Ishikawa (cell line): Measurements from ENCODE around the gene GPC6.

Experiments used
- CEBPB ChIP-seq: IDR thresholded peaks from 2 replicates; pipeline ENCODE4 v1.6.1; 2012
- CREB1 ChIP-seq: IDR thresholded peaks from 2 replicates; pipeline ENCODE4 v1.6.1; 2012; ENCODE audit warnings: low read depth
- EGR1 ChIP-seq: IDR thresholded peaks from 2 replicates; pipeline ENCODE4 v1.6.1; 2012
- EP300 ChIP-seq: IDR thresholded peaks from 2 replicates; pipeline ENCODE4 v1.6.1; 2012; ENCODE audit warnings: borderline replicate concordance
- FOXM1 ChIP-seq: IDR thresholded peaks from 2 replicates; pipeline ENCODE4 v1.6.1; 2012; ENCODE audit warnings: low read depth, borderline replicate concordance
- NFIC ChIP-seq: IDR thresholded peaks from 2 replicates; pipeline ENCODE4 v1.6.1; 2012
- RAD21 ChIP-seq: IDR thresholded peaks from 2 replicates; pipeline ENCODE4 v1.6.1; 2012; ENCODE audit warnings: low read depth
- TAF1 ChIP-seq: IDR thresholded peaks from 2 replicates; pipeline ENCODE4 v1.6.1; 2012; ENCODE audit warnings: low read depth, mild to moderate bottlenecking
- TCF12 ChIP-seq: IDR thresholded peaks from 2 replicates; pipeline ENCODE4 v1.6.1; 2012; ENCODE audit warnings: low read depth
- TEAD4 ChIP-seq: IDR thresholded peaks from 2 replicates; pipeline ENCODE4 v1.6.1; 2012
- YY1 ChIP-seq: IDR thresholded peaks from 2 replicates; pipeline ENCODE4 v1.6.1; 2012; ENCODE audit warnings: low read depth
- ZBTB7A ChIP-seq: IDR thresholded peaks from 2 replicates; pipeline ENCODE4 v1.6.1; 2012; ENCODE audit warnings: low read depth
- TF ChIP-seq, protein P1 (sequence below): IDR thresholded peaks from 2 replicates; pipeline ENCODE4 v1.6.1; 2012
- TF ChIP-seq, protein P2 (sequence below): IDR thresholded peaks from 2 replicates; pipeline ENCODE4 v1.6.1; 2012
- TF ChIP-seq, protein P3 (sequence below): IDR thresholded peaks from 2 replicates; pipeline ENCODE4 v1.6.1; 2012; ENCODE audit warnings: low read depth, mild to moderate bottlenecking

The GPC6 gene

DNA sequence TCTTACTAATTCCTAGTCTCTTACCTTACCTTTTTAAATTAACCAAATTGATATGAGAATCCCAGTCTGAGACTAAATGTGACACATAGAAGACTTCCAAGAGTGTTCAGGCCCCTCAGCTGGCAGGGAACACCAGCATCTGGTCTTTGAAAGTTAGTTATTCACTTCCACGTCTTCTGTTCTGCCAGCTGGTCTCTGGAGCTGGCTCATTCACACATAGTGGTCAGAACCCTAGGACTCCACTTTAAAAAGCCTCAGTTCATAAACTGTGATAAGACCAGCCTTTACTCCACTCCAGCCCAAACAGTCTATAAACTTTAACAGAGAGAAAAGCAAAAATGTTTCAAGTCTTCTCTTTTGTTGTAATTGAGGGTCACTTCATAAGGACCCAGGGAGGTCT lies 989.9 kb downstream of the GPC6 start:
- TF ChIP-seq CREB1 = no peak
- no peak for TF ChIP-seq TAF1
- TF ChIP-seq EP300 = no peak
- TF ChIP-seq TCF12 = no peak
- TF ChIP-seq, protein P1, sequence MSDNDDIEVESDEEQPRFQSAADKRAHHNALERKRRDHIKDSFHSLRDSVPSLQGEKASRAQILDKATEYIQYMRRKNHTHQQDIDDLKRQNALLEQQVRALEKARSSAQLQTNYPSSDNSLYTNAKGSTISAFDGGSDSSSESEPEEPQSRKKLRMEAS = no peak
- no peak for TF ChIP-seq YY1
- TF ChIP-seq EGR1 = no peak
- TF ChIP-seq, protein P2, sequence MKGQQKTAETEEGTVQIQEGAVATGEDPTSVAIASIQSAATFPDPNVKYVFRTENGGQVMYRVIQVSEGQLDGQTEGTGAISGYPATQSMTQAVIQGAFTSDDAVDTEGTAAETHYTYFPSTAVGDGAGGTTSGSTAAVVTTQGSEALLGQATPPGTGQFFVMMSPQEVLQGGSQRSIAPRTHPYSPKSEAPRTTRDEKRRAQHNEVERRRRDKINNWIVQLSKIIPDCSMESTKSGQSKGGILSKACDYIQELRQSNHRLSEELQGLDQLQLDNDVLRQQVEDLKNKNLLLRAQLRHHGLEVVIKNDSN = no peak
- TF ChIP-seq CEBPB = no peak
- TF ChIP-seq RAD21 = no peak
- TF ChIP-seq, protein P3, sequence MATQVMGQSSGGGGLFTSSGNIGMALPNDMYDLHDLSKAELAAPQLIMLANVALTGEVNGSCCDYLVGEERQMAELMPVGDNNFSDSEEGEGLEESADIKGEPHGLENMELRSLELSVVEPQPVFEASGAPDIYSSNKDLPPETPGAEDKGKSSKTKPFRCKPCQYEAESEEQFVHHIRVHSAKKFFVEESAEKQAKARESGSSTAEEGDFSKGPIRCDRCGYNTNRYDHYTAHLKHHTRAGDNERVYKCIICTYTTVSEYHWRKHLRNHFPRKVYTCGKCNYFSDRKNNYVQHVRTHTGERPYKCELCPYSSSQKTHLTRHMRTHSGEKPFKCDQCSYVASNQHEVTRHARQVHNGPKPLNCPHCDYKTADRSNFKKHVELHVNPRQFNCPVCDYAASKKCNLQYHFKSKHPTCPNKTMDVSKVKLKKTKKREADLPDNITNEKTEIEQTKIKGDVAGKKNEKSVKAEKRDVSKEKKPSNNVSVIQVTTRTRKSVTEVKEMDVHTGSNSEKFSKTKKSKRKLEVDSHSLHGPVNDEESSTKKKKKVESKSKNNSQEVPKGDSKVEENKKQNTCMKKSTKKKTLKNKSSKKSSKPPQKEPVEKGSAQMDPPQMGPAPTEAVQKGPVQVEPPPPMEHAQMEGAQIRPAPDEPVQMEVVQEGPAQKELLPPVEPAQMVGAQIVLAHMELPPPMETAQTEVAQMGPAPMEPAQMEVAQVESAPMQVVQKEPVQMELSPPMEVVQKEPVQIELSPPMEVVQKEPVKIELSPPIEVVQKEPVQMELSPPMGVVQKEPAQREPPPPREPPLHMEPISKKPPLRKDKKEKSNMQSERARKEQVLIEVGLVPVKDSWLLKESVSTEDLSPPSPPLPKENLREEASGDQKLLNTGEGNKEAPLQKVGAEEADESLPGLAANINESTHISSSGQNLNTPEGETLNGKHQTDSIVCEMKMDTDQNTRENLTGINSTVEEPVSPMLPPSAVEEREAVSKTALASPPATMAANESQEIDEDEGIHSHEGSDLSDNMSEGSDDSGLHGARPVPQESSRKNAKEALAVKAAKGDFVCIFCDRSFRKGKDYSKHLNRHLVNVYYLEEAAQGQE = no peak
- no peak for TF ChIP-seq ZBTB7A
- no peak for TF ChIP-seq FOXM1
- no peak for TF ChIP-seq NFIC
- no peak for TF ChIP-seq TEAD4

DNA sequence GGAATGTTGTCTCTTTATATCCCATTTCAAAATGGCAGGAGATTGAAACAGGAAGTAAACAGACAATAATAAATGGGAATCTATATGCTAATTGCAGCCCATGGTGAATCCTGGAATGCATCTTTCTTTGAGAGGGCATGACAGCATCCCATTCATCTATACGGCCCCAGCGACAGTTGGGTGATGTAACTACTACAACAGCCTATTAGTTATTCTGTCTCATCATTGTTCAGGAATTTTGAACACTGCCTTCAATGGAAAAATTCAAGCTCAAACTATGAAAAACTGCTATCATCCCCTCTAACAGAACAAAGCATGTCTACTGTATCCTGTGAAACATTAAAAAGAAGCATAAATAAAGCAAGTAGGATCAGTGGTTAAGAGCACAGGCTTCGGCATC lies 990.8 kb downstream of the GPC6 start:
- TF ChIP-seq, protein P3 = no peak
- TF ChIP-seq NFIC (no peak), CREB1 (no peak), TEAD4 (no peak), EP300 (no peak), TCF12 (no peak), CEBPB (no peak), YY1 (no peak), RAD21 (no peak), ZBTB7A (no peak)
- TF ChIP-seq, protein P2 = no peak
- TF ChIP-seq, protein P1 = no peak

DNA sequence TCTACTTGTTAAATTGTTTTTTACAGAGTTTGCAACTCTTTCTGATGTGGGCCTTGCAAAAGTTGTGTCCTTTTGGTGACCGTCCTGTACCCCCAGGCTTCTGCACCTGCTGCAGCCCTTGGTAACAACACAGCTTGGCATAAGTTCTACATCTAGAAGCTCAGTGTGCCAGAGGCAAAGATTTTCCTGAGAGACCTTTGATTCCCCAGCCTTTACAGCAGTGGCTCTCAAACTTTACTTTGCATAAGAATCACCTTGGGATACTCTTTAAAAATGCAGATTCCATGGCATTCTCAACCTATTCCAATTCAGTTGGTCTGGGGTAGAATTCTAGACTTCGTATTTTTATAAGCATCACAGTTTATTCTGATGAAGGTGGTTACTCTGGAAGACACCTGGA lies 991.9 kb downstream of the GPC6 start:
- TF ChIP-seq TEAD4 = no peak
- TF ChIP-seq EP300 = no peak
- TF ChIP-seq EGR1 = no peak
- TF ChIP-seq CREB1 = no peak
- TF ChIP-seq TCF12 = no peak
- TF ChIP-seq, protein P2 = no peak
- no peak for TF ChIP-seq CEBPB
- TF ChIP-seq RAD21 = no peak
- no peak for TF ChIP-seq YY1

DNA sequence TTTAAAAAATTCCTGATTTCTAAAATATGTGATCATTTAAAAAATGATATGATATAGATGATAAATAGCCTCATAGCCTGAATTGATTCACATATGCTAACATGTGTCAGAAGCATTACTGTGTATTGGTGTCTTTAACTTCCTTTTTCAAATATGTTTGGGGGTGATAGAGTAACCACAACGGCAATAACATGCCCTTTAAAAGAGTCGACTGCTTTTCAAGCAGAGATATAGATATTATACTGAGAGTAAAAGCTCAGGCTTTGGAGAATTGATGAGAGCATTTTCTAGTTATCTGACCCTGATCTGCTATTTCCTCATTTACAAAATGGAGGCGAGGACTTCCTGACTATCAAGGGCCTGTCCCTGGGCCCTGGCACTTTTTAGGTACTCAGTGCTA lies 992.3 kb downstream of the GPC6 start:
- TF ChIP-seq FOXM1 (no peak), CEBPB (no peak), EP300 (no peak), TAF1 (no peak), RAD21 (no peak), TCF12 (no peak), EGR1 (no peak), NFIC (no peak), CREB1 (no peak)
- TF ChIP-seq, protein P2 = no peak
- TF ChIP-seq, protein P1 = no peak
- TF ChIP-seq, protein P3 = no peak
